K562 (cell line): Measurements from ENCODE around the gene COL13A1.

ENCODE experiments used
- CGGBP1 ChIP-seq: fragments of 250-450 bp; sonication (Bioruptor Pico); IDR thresholded peaks from 2 replicates; pipeline ENCODE4 v1.9.0; 2021; ENCODE audit warnings: mild to moderate bottlenecking
- MAZ ChIP-seq, 2 experiments: fragments of 450-650 bp in 1 of 2; sonication (generic) in 1 of 2; formaldehyde crosslinking; IDR thresholded peaks in 1 of 2; conservative IDR thresholded peaks in 1 of 2; 2 replicates each; pipeline versions ENCODE4 v1.4.0 to v1.5.0; 2020; ENCODE audit warnings: mild to moderate bottlenecking in 1 of 2, missing genetic modification reagents in 1 of 2
- NR3C1 ChIP-seq: sonication (generic); formaldehyde crosslinking; IDR thresholded peaks from 2 replicates; pipeline ENCODE4 v1.8.1; 2022; ENCODE audit warnings: missing genetic modification reagents
- RAD21 ChIP-seq, 2 experiments: fragments of 250-450 bp in 1 of 2; fragments of 450-650 bp in 1 of 2; sonication (Bioruptor Pico) in 1 of 2; formaldehyde crosslinking in 1 of 2; IDR thresholded peaks in 1 of 2; conservative IDR thresholded peaks in 1 of 2; 2 replicates each; pipeline versions ENCODE4 v1.4.0 to v1.8.0; 2020 to 2022; ENCODE audit warnings: mild to moderate bottlenecking in 2 of 2, moderate library complexity in 1 of 2
- SAP30 ChIP-seq: fragments of 200-600 bp; sonication (generic); IDR thresholded peaks from 2 replicates; pipeline ENCODE4 v1.6.1; 2012; ENCODE audit warnings: borderline replicate concordance, low read depth, mild to moderate bottlenecking, moderate library complexity, low read length, control low read depth, inconsistent platforms; ENCODE audit not compliant: insufficient read depth, poor library complexity, severe bottlenecking
- TFAM ChIP-seq: fragments of 250-450 bp; sonication (Bioruptor Pico); conservative IDR thresholded peaks from 2 replicates; pipeline ENCODE4 v1.5.0; 2021; ENCODE audit warnings: mild to moderate bottlenecking, moderate library complexity
- ZKSCAN1 ChIP-seq: fragments of 150-350 bp; IDR thresholded peaks from 2 replicates; pipeline ENCODE4 v1.6.1; 2016; ENCODE audit warnings: low read depth, low read length
- ZNF124 ChIP-seq: sonication (generic); formaldehyde crosslinking; IDR thresholded peaks from 2 replicates; pipeline ENCODE4 v1.8.1; 2022; ENCODE audit warnings: missing genetic modification reagents
- ZNF133 ChIP-seq: fragments of 250-450 bp; sonication (Bioruptor Pico); IDR thresholded peaks from 2 replicates; pipeline ENCODE4 v1.4.0; 2020; ENCODE audit warnings: mild to moderate bottlenecking
- ZNF239 ChIP-seq: fragments of 250-450 bp; sonication (Bioruptor Pico); IDR thresholded peaks from 2 replicates; pipeline ENCODE4 v1.4.0; 2020; ENCODE audit warnings: mild to moderate bottlenecking
- TF ChIP-seq, protein P1 (sequence below), 3 experiments: IDR thresholded peaks in 2 of 3; conservative IDR thresholded peaks in 1 of 3; 2 replicates each; pipeline ENCODE4 v1.5.1; 2011 to 2012; ENCODE audit warnings: low read length in 3 of 3, mild to moderate bottlenecking in 3 of 3, control low read depth in 2 of 3, improper control_type of control experiment in 1 of 3, inconsistent platforms in 1 of 3, low read depth in 1 of 3, mixed read lengths in 1 of 3, moderate library complexity in 1 of 3; ENCODE audit not compliant: insufficient read depth in 2 of 3
- TF ChIP-seq, protein P2 (sequence below): IDR thresholded peaks from 3 replicates; pipeline ENCODE4 v1.6.1; 2011; ENCODE audit warnings: borderline replicate concordance, mild to moderate bottlenecking; ENCODE audit not compliant: insufficient read length, insufficient read depth
- TF ChIP-seq, protein P3 (sequence below), 2 experiments: IDR thresholded peaks; 2 replicates each; pipeline ENCODE4 v1.6.1; 2012; ENCODE audit warnings: improper control_type of control experiment in 2 of 2, low read depth in 2 of 2, low read length in 2 of 2, borderline replicate concordance in 1 of 2

GRCh38 chr10:69874449-69874848 is 72.7 kb downstream of the COL13A1 start:
- TF ChIP-seq CGGBP1 (no peak), MAZ (CRISPR knock-in tag; conservative IDR thresholded peaks at IDR 0.05 in 1 of 2, IDR thresholded peaks at IDR 0.05 in 1 of 2) (no peak), NR3C1 (CRISPR knock-in tag) (no peak), RAD21 (CRISPR knock-in tag; conservative IDR thresholded peaks at IDR 0.05 in 1 of 2, IDR thresholded peaks at IDR 0.05 in 1 of 2) (no peak), ZNF124 (CRISPR knock-in tag) (no peak), TFAM (no peak), ZKSCAN1 (no peak), SAP30 (no peak), ZNF133 (CRISPR knock-in tag) (no peak), ZNF239 (CRISPR knock-in tag) (no peak)
- TF ChIP-seq, protein P1, sequence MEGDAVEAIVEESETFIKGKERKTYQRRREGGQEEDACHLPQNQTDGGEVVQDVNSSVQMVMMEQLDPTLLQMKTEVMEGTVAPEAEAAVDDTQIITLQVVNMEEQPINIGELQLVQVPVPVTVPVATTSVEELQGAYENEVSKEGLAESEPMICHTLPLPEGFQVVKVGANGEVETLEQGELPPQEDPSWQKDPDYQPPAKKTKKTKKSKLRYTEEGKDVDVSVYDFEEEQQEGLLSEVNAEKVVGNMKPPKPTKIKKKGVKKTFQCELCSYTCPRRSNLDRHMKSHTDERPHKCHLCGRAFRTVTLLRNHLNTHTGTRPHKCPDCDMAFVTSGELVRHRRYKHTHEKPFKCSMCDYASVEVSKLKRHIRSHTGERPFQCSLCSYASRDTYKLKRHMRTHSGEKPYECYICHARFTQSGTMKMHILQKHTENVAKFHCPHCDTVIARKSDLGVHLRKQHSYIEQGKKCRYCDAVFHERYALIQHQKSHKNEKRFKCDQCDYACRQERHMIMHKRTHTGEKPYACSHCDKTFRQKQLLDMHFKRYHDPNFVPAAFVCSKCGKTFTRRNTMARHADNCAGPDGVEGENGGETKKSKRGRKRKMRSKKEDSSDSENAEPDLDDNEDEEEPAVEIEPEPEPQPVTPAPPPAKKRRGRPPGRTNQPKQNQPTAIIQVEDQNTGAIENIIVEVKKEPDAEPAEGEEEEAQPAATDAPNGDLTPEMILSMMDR (IDR thresholded peaks at IDR 0.05 in 2 of 3, conservative IDR thresholded peaks at IDR 0.05 in 1 of 3; ENCODE audit: insufficient read depth in 2 of 3, low read depth in 1 of 3, low read length in 3 of 3): no peak
- TF ChIP-seq, protein P2, sequence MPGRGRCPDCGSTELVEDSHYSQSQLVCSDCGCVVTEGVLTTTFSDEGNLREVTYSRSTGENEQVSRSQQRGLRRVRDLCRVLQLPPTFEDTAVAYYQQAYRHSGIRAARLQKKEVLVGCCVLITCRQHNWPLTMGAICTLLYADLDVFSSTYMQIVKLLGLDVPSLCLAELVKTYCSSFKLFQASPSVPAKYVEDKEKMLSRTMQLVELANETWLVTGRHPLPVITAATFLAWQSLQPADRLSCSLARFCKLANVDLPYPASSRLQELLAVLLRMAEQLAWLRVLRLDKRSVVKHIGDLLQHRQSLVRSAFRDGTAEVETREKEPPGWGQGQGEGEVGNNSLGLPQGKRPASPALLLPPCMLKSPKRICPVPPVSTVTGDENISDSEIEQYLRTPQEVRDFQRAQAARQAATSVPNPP: no peak
- TF ChIP-seq, protein P3, sequence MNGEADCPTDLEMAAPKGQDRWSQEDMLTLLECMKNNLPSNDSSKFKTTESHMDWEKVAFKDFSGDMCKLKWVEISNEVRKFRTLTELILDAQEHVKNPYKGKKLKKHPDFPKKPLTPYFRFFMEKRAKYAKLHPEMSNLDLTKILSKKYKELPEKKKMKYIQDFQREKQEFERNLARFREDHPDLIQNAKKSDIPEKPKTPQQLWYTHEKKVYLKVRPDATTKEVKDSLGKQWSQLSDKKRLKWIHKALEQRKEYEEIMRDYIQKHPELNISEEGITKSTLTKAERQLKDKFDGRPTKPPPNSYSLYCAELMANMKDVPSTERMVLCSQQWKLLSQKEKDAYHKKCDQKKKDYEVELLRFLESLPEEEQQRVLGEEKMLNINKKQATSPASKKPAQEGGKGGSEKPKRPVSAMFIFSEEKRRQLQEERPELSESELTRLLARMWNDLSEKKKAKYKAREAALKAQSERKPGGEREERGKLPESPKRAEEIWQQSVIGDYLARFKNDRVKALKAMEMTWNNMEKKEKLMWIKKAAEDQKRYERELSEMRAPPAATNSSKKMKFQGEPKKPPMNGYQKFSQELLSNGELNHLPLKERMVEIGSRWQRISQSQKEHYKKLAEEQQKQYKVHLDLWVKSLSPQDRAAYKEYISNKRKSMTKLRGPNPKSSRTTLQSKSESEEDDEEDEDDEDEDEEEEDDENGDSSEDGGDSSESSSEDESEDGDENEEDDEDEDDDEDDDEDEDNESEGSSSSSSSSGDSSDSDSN (IDR thresholded peaks at IDR 0.05; ENCODE audit: borderline replicate concordance in 1 of 2, low read depth in 2 of 2, low read length in 2 of 2): no peak
